HG03354 (cell line): ENCODE measurements around the gene C1orf21.
"Not testable (repeated sequence)": the region's sequence is repeated elsewhere in the genome, so short reads cannot be mapped to it uniquely, and the experiment has no call there.

Experiments used
- ATAC-seq: cut with Tn5 transposase; IDR thresholded peaks from one replicate; pipeline ENCODE4 v1.9.1; 2021; ENCODE audit warnings: mild to moderate bottlenecking; ENCODE audit not compliant: unreplicated experiment, poor library complexity, severe bottlenecking

The C1orf21 gene

DNA sequence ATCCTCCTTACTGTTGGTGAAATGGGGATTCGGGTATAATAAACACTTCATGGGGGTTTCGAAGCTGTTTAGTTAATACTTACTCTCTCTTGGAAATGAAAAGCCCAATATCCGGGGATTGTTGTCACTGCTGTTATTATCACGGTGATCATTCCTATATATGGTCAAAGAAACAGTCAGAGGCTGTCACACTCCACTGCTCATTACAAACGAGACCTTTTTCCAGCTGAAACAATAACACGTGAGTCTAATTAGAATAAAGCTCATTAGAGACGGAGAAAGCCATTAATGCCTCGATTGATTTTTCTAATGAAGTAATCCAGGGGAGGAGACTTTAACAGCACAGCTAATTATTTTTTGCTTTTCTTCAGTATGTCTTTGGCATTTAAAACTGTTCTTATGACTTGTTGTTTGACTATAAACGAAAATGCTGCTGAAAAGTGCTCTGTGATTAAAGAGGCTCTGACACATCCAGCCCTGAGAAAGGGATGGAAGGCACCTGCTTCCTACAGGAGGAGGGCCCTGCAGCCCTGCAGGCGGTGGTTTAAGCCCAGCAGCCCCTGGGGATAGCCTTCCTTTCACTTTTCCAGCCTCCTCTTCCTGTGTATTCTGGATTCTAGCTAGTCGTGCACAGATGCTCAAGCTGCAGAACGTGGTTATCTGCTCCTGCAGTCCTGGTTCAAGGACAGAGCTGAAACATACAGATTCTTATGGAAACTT lies 224.2 kb downstream of the C1orf21 start:
- no peak for ATAC-seq

DNA sequence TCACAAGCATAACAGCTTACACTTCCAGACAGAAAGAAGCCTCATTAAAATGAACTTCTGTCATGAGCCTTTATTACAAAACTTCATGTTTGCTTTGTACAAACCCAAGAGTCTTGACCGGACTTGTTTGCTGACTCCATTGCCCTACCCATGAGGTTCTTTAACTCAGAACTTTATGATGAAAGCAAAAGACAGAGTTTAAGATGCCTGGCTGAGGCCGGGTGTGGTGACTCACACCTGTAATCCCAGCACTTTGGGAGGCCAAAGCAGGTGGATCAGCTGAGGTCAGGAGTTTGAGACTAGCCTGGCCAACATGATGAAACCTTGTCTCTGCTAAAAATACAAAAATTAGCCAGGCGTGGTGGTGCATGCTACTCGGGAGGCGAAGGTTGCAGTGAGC lies 225.4 kb downstream of the C1orf21 start:
- not testable (repeated sequence) for ATAC-seq

DNA sequence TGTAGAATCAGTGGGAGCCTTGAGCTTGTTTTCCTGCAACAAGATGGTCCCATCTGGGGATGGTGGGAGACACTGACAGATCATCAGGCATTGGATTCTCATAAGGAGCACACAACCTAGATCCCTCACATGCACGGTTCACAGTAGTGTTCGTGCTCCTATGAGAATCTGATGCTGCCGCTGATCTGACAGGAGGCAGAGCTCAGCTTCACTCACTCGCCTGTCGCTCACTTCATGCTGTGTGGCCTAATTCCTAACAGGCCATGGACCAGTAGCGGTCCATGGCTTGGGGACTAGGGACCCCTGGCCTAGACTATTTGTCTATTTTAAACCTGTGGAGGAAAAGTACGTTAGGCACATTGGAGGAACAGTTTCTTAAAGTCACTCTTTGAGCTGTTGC lies 227.8 kb downstream of the C1orf21 start:
- ATAC-seq = no peak

DNA sequence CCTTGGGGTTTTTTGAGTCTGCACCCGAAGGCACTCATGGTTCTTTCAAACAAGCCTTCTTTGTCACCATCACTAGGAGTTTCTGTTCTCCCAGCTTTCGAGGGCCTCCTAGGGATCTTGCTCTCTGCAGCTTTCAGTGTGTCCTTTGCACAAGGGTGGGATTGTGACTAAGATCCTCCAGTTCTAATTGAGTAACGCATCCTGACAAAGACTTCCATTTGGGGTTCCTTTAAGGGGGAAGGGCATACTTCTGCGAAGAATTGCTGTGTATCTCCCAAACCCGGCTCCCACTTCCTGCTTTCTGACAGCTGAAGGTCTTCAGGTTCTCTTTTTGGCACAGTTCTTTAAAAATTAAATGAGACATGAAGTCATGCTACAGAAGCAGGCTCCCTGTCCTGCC lies 228.5 kb downstream of the C1orf21 start:
- no peak for ATAC-seq

DNA sequence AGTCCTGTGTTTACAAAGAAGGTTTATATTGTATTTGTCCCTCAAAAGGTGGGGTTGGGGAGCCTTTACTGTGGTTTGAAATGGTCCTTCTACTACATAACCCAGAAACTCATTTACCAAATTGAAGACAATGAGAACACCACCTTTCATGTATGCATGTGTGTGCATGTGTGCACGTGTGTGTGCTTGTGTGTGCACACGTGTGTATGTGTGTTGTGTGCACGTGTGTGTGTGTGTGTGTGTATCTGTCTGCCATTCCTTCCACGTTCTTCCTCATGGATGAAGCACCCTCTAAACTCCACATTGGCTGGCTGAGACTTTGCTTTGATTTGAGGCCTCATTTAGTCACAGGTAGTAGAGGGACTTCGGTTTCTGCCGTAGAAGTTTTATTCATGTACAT lies 229.7 kb downstream of the C1orf21 start:
- no peak for ATAC-seq

DNA sequence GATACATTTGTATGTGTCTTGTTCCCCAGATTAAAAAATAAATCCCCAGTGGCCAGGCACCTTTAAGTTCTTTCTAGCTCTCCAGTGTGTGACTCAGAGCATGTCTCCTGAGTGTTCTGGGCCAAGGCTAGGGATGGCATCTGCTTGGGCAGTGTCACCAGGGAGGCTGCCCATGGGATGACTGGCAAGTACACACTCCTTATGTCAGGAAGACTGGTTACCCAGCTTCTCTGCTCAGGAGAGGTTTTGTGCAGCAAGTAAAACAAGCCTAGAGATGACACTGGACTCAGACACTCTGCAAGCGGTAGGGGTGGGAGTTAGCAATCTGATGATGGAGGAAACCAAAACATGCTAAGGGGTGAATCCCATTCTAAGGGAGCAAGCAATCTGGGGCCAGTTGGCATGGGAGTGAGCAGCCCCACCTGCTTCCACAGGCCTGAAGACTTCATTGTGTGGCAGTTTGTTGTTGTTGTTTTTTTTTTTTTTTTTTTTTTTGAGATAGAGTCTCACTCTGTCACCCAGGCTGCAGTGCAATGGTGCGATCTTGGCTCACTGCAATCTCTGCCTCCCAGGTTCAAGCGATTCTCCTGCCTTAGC lies 230.7 kb downstream of the C1orf21 start:
- ATAC-seq = no peak

DNA sequence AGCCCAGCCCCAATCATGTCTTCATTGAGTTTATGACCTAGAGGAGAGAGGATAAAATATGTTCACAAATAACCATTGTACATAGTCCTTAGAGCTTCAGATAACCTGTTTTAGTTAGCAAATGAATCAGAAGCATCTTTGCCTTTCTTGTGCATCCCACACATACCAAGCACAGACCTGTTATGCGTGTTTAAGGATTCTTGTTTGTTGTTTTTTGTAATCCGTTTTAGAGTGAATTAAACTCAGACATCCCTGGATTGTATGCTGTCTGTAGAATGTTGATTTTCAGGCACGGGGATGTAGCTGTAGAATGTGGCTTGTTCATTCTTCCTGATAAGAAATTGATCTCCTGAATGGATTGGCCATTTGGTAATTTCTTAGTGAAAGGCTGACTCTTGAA lies 232.0 kb downstream of the C1orf21 start:
- no peak for ATAC-seq

DNA sequence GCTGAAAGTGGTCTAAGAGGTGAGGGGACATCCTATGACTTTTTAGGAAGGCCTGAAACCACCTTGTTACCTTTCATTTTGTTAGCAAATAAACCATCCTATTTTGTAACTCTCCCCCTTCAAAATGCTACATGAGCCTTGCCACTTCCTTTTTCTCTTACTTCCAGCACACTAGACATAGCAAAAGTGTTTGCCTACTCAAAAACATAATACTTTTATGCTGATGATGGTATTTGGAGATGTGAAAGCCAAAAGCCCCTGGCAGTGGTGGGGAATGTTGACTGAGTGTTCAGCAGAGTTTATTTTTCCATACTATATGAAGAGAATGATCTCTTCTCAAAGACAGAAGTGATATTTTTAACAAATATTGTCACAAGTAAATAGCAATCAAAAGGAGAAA lies 233.6 kb downstream of the C1orf21 start:
- ATAC-seq = no peak

DNA sequence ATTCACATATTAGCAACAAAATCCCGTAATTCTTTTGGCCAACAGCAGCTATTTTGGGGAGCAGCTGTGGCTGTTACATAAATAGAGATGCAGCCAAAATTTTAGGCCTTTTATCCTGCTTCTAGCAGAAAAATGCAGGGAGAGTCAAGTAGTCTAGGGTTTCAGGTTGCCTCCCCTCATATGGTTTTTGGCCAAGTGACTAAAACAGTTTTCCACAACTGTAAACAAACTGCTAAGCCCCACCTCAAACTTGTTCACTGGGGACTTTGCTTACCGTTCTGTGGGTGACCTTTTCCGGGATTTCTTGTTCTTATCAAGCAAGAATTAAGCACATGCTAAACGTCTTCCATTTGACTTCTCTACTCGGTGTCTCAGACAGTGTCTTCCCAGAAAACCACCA lies 234.4 kb downstream of the C1orf21 start:
- ATAC-seq = no peak

DNA sequence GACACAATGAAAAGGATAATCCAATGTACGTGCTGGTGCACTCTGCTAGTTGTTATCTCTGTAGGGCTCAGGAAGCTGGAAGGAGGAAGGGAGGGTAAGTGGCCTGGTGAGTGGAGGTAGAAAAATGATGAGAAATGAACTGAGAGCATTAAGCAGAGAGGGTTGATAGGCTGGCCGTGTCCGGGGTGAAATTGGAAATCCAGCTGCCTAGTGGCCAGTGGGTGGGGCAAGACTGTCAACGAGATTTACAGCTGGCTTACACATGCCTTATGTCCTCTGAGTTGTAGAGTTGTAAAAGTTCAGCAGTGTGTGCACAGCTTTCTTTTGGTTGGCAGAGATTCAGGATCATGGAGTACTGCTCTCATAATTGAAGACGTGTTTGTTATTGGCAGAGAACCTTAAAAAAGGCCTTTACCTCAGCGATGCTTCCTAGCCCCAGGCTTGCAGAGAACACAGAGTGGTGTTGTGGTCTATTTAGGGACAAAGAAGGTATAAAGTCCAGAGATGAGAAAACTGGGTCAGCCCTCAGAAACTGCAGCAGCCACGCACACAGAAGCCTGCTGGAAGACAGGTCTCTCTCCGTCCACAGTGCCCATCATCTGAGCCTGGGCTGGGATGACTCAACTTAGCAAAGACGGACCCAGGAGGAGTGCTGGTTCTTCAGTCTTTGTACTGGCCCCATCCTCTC lies 235.5 kb downstream of the C1orf21 start:
- no peak for ATAC-seq

DNA sequence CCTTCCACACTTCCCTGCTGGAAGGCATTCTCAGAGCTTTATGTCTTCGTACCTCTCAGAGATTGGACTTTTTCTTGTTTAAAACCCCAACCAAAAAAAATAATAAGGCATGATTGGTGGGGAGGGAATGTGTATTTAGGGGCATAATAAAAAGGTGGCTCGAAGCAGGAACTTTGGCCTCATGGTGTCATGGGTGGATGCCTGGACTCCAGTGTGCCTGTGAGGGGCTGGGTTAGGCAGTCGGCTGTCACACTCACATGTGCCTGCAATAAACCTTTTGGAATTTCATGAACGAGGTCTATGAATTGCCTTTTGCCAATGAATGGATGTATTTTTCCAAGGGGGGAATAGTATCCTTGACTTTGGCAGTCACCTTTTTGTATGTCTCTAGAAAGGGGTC lies 236.6 kb downstream of the C1orf21 start:
- ATAC-seq = no peak

DNA sequence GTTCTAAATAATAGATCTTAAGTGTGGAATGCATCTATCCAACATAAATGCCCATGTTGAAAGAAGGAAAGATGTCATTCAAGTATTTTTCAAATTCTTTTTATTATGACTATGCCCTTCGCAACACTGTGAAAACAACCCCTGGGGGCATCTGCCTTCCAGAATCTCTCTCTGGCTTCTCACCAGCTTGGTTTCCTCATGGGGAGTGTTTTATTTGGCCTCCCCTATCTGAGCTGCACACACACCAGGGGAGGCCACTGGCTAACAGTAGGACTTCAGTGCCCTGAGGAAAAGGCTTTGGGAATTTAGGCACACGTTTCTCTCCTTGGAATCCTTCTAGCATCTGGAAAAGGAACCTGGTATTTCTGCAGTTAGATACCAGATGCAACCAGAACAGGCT lies 237.2 kb downstream of the C1orf21 start:
- ATAC-seq = no peak

DNA sequence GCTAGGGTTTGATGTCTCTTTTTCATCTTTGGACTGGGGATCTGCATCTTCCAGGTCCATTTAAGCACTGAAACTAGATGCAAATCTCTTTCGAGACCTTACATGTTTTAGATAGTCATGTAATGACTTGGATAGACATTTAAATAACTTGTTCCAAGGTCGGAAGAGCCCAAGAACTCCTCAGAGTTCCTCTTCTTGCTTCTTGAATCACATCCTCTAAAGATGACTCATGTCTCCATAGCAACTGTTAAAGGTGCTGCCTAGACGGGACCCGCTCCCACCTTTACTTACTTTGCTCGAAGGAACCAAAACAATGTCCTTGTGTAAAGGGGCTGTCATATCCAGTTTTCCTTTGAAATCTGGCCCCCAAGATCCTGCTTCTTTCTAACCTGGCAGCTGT lies 237.8 kb downstream of the C1orf21 start:
- no peak for ATAC-seq

DNA sequence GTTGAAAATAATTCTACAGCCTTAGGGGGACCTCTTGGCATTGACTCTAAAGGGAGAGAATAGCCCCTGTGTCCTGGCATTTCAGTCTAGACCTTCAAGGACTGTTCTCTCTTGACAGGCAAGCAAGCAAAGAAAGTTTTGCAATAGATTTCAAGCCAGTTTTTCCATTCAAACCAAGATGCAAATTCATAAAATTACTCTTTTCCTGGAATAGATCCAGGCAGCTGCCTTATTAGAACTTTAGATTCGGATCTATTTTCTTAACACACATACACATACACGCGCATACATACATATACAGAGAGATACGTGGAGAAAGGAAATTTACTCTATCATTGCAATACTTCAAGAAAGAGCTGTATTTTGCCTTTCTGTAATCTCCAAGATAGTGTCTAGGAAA lies 238.4 kb downstream of the C1orf21 start:
- ATAC-seq = no peak

DNA sequence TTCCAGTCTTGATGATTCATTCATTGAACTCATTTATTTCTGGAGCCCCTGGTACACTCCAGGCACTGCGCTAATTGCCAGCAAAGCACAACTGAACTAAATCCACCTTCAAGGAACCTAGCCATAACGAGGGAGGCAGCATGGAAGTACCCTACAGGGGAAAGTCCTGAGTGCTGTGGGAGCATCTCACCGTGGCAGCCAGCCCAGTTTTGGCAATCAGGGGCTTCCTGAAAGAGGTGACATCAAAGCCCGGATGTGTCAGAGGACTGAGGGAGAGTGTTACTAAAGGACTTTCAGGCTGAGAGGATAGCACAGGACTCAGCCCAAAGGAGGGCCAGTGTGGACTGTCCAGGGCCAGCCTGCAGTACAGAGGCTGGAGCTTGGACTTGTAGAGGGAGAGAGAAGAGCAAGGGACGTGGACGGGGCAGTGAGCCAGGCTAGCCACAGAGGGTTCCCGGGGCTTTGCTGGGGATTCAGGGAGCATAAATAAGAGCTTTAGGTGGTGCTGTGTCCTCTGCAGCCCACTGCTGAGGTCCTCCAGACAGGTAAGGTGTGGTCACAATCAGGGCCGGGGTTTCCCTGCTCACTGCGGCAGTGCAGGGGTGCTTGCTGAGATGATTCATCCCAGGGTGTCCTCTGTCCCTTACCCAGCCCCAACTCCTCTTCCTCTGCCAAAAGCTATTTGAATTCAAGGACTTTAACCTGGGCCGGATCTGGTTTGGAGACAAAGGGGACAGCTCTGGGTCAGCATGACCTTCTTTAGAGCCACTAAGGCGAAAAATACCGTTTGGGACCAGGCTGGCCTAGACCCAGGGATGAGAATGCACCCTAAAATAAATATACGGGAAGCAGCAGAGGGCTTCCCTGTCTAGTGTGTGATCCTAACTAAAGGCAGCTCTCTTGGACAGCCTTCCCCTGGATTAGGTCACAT lies 239.5 kb downstream of the C1orf21 start:
- ATAC-seq = no peak

DNA sequence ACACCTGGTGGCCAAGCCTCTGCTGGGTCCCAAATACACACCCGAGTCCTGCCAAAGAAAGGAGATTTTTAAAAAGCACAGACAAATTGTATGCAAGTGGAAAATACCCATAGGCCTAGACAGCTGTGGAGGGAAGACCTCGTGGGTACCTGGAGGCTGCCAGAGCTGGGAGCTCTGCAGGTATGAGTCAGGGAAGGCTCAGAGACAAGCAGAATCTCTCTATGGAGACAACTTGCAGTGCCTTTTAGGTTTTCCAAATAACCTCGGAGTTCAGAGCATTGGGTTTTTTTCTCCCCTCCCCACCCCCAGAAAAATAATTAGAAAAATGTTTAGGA lies 240.1 kb downstream of the C1orf21 start:
- no peak for ATAC-seq

DNA sequence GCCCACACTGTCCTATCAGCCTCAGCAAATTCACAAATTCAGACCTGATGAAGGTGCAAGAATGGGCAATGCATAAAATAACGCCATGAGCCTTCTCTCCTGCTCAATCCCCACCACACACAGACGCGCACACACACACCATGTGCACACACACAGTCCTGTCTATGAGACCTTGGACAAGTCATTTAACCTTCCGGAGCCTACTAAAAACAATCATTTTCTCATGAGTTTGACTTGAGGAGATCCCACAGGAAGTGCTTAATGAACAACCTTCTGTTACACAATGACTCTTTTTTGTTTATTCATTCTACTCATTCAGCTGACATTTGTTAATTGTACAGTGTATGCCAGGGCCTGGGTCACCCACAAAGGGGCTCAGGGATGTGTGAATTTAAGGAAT lies 242.4 kb downstream of the C1orf21 start:
- ATAC-seq = no peak

DNA sequence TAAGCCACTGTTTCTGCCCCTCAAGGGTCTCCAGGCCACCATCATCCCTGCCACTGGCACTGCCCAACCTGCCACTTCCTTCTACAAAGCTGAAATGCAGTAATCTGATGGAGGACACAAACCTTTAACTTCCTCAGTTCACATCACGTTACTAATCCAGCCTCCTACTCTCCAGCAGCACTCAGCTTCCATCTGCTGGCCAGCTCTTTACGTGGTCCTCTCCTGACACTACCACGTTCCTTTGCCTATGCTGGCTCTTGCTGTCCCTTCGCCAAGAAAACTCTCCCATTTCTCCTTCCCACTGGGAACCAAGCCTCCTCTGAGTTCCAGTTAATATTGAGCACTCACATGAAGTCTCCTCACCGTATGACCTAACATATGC lies 243.8 kb downstream of the C1orf21 start:
- ATAC-seq = no peak

DNA sequence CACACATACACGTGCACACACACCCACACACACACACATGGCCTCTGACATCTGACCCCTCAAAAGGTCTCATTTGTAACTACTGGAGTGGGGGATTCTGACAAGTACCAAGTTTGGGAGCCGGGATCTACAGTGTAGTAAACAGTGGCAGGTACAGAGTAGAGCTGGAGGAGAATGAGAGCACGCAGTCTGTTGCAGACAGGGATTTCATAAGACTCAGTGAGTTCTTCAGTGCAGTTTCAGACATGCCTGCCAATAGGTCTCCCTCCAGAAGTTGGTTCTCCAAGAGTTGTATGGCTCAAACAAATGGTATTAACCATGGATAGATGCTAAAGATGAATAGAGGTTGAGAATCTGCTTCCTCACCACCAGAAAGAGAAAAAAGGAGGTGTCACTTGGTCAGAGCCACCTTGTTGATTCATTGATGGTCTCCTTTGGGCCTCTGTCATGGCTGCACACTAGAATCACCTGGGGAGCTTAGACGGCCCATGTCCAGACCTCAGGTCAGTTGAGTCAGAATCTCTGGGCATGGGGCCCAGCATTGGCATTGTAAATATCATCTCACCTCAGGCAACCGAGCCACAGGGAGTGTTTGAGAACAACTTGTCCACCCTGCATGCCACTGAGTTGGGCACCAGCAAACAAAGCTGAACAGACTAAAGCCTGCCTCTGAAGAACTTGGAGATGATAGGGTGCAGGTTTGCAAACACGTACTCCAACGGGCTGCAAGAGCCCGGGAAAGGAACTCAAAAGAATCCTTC lies 245.8 kb downstream of the C1orf21 start:
- ATAC-seq = no peak

DNA sequence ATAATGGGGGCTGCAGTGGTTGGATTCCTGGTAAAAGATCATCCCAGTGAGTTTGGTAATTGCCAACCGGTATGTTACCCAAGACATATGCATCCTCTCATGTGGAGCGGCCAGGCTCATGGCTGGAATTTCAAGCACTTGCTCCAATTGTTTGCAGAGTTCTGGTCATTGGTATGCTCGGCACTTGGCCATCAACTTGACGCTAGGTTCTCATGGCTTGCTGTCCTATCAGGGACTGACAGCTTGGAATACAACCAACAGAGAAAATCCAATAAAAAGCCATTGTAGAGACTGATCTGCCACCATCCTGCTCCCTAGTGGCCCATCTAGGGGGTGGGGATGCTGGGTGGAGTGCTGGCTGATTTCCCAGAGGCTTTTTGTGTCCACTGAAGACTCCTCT lies 247.0 kb downstream of the C1orf21 start:
- ATAC-seq = no peak
